Epithelial cell of alveolus of lung (primary cell): ENCODE data around the gene PLCB4. TPM values are rescaled to one million over a fixed set of nuclear protein-coding genes. Genes with fewer than 3 reads are reported as not detected.

ENCODE experiments used
- total RNA-seq: library from RNA; depleted of rRNA; stranded (reverse); fragments of >200 nt; gene quantifications from 2 replicates; pipeline ENCODE4 v1.2.1, GENCODE V29; 2015

PLCB4 gene
- 0.16 and 1.7 TPM in 2 replicates for total RNA-seq

DNA sequence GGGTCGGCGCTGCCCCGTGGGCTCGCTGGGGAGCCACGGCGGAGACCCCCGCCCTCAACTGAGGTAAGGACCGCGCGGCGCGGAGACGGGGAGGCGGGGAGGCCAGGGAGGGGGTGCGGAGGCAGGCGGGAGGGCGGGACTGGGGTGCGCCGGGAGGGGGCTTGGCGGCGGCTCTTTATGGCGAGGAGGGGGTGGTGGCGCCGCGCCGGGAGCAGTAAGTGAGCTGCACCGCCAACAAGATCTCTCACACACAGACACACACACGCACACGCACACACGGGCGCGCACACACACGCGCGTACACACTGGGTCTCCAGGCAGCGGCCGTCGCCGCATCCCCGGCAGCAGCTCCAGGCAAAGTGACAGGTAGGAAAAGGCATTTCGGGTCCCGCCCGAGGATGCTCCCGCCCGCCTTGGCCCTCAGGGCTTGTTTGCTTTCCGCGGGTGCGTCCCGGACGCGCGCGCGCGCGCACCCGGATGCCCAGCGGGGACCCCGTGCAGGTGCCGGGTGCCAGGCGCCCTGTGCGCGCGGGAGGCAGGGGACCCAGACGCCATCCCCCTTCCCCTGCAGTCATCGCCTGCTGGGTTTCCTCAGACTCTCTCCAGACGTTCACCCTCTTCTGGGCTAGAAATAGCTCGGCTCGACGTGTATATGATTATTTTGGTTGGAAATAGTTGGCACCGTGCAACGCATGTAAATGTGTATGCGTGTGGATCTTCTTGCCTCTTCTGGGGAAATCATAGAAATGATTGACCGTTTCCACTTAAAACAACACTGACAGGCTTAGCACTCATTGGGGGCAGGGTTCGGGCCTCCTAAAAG is at the start of gene PLCB4:
Gene PLCB4 (plus strand): TSS at position 247 of the 823 bp plus-strand sequence. CDS start 238,728 bp downstream, outside the sequence.

DNA sequence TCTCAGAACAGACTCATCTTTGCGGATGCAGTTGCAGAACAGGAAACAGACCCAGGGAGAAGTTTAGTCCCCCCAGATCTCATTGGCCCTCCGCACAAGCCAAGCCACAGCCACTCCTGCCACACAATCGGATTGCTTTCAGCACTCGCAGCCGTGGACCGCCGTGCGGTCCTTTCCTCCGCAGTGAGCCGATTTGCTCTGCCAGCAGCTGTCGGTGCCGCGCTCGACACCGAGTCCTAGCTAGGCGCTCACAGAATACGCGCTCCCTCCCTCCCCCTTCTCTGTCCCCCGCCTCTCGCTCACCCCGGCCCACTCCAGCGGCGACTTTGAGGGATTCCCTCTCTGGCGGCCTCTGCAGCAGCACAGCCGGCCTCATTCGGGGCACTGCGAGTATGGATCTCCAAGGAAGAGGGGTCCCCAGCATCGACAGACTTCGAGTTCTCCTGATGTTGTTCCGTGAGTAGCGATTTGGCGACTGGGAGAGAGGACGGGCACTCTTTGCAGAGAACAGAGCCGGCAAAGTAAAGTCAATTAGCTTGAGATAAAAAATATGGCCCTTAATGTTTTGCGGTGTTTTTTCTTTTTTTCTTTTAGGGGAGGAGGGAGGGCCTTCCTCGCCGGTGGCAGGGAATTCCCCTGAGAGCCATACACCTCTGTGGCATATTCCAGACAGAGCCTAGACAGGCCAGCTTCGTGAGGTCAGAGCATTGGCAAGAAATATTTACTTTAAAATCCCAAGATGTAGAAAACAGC is 445.8 kb downstream of the PLCB4 start, which contains the start of gene LAMP5:
Gene LAMP5 (plus strand): TSS at position 130 of the 753 bp plus-strand sequence. CDS start 263 bp downstream, at position 393.

